Activated CD8-positive, alpha-beta T cell treated with anti-CD3 and anti-CD28 coated beads, Interleukin-2, amount 10 ng/mL, durations not matched to agents 7 days and 5 days (primary cell): ENCODE results near the gene ANKRD17. TPM values are rescaled to one million over a fixed set of nuclear protein-coding genes. Genes with fewer than 3 reads are reported as not detected.
A peak's percentile ranks its signal among the peaks of the same experiment; 100 is the strongest.

Source experiments
- ATAC-seq: fragments of 150-1000 bp; cut with Tn5 transposase; one replicate; pipeline ENCODE4 v1.10.0; 2021; ENCODE audit warnings: moderate library complexity
- CTCF ChIA-PET: fragments of 350-600 bp; sonication (Branson Sonifier 250); formaldehyde crosslinking; loops from one replicate; lab custom pipeline; 2021; ENCODE audit warnings: antibody characterized with exemption; lab: Charles Lee
- POLR2A ChIA-PET: fragments of 350-600 bp; sonication (Branson Sonifier 250); formaldehyde crosslinking; loops from one replicate; lab custom pipeline; 2021; ENCODE audit warnings: antibody characterized with exemption; lab: Charles Lee
- DNase-seq: peaks from one replicate; pipeline ENCODE4 v3.0.0-alpha.2; 2020
- H3K27ac Mint-ChIP-seq: one replicate; pipeline ENCODE4 v1.8.0; 2021; ENCODE audit warnings: mild to moderate bottlenecking, mixed read lengths
- H3K27me3 Mint-ChIP-seq: one replicate; pipeline ENCODE4 v1.8.0; 2021; ENCODE audit warnings: low read depth, mixed read lengths
- H3K36me3 Mint-ChIP-seq: one replicate; pipeline ENCODE4 v1.8.0; 2021; ENCODE audit warnings: low read depth, mixed read lengths
- H3K4me1 Mint-ChIP-seq: one replicate; pipeline ENCODE4 v1.8.0; 2021; ENCODE audit warnings: low read depth, mixed read lengths
- H3K4me3 Mint-ChIP-seq: one replicate; pipeline ENCODE4 v1.8.0; 2021; ENCODE audit warnings: mild to moderate bottlenecking, mixed read lengths
- H3K9me3 Mint-ChIP-seq: one replicate; pipeline ENCODE4 v1.8.0; 2022; ENCODE audit warnings: mixed read lengths; ENCODE audit not compliant: insufficient read depth
- total RNA-seq, 2 experiments: library from RNA; stranded (reverse); gene quantifications; one replicate each; pipeline ENCODE4 v1.2.3, GENCODE V29; 2021

The ANKRD17 gene
- total RNA-seq, 2 experiments from 2014 or later: 45.8 to 46.6 TPM

DNA sequence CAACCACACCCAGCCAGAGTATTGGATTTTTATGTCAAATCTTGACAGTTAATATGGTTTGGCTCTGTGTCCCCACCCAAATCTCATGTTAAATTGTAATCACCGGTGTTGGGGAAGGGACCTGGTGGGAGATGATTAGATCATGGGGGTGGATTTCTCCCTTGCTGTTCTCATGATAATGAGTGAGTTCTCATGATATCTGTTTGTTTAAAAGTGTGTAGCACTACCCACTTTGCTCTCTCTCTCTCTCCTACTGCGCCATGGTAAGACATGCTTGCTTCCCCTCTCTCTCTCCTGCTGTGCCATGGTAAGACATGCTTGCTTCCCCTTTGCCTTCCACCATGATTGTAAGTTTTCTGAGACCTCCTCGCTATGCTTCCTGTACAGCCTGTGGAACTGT lies 102.2 kb downstream of the ANKRD17 start:
- Mint-ChIP-seq H3K36me3 (peaks cover 40% of the 10 kb centered on the region), H3K4me1 (no peaks in the 10 kb centered on the region), H3K9me3 (no peaks in the 10 kb centered on the region), H3K27ac (no peak overlapping the region), H3K27me3 (no peaks in the 10 kb centered on the region), H3K4me3 (no peak overlapping the region)
- no peak for ATAC-seq
- ChIA-PET CTCF (no interaction called here), POLR2A (no interaction called here)
- no peak for DNase-seq

DNA sequence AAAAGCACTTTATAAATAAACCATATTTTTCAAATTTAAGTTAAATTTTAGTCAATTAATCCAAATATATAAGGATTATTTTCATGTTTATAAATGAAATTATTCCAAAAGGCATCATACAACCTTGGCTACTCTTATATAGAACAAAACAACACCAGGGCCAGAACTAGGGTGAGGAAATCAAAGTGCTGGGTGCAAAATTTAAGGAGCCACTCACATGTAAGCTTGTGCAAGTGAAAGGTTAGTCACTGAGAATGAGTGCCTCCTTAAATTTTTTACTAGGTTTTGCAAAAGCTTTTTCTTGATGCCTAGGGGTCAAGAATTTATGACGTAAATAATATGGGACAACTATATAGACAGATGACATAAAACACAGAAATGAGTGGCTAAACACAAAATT lies 105.7 kb downstream of the ANKRD17 start:
- ATAC-seq (no peak), DNase-seq (no peak)
- Mint-ChIP-seq H3K4me1 (no peaks in the 10 kb centered on the region), H3K27me3 (no peaks in the 10 kb centered on the region), H3K4me3 (no peak overlapping the region), H3K36me3 (peaks cover 37% of the 10 kb centered on the region), H3K9me3 (no peaks in the 10 kb centered on the region), H3K27ac (no peak overlapping the region)
- ChIA-PET POLR2A (no interaction called here), CTCF (no interaction called here)

DNA sequence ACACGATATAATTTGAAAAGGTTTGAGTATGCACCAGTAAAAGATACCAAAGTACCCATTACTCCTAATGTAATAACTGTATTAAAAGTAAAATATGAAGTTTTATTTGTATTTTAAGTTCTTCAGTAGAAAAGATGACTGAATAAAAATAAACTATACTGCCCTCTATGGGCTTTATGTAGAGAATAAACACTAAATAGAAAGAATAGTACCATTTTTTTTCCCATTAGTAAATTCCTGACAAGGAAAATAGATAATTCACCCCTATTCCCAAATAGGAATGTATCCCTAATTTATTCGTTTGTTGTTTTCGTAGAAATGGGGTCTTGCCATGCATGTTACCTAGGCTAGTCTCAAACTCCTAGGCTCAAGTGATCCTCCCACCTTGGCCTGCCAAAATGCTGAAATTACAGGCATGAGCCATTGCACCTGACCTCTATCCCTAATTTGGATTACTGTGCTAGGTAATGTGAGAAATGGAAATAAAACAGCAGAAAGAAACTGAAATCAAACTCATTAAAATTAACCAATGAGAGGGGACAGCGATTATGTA lies 115.5 kb downstream of the ANKRD17 start:
- ATAC-seq (no peak), DNase-seq (no peak)
- Mint-ChIP-seq H3K36me3 (peaks cover 51% of the 10 kb centered on the region), H3K4me3 (no peak overlapping the region), H3K9me3 (no peaks in the 10 kb centered on the region), H3K27me3 (no peaks in the 10 kb centered on the region), H3K4me1 (no peaks in the 10 kb centered on the region), H3K27ac (no peak overlapping the region)
- POLR2A ChIA-PET: interaction anchor here (1.1 kb wide), 1 partner anchor 19 kb away, joined by 3 read pairs; no protein-coding TSS in a partner anchor
- CTCF ChIA-PET: interaction anchor here (1.0 kb wide), 1 partner anchor 115 kb away, joined by 3 read pairs; no protein-coding TSS in a partner anchor

DNA sequence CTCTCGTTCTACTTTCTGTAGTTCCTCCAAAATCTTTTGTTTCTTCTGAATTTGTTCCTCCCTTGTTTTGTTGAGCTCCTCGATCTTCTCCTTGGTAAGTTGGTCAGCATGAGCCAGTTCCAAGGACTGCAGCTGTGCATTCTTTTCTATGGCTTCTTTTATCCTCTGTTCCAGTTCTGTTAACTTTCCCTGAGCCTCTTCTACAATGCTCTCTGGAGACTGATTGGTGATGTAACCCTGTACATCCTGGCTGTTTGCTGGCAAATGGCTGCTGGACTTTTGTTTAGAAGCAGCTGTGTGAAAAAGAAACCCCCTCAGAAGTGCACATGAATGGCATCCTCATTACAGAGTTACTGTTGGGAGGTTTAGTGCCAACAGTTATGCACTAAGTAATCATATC lies 118.6 kb downstream of the ANKRD17 start:
- Mint-ChIP-seq H3K4me3 (no peak overlapping the region), H3K4me1 (peaks cover 5% of the 10 kb centered on the region), H3K27me3 (no peaks in the 10 kb centered on the region), H3K36me3 (peaks cover 48% of the 10 kb centered on the region), H3K27ac (no peak overlapping the region), H3K9me3 (no peaks in the 10 kb centered on the region)
- ATAC-seq: no peak
- CTCF ChIA-PET: interaction anchor here (0.6 to 2.5 kb wide), 2 partner anchors 107 to 118 kb away, joined by 3 to 8 read pairs; partner anchors contain the start of gene ANKRD17
- no peak for DNase-seq
- POLR2A ChIA-PET: interaction anchor here (1.1 kb wide), 1 partner anchor 117 kb away, joined by 3 read pairs; no protein-coding TSS in a partner anchor

DNA sequence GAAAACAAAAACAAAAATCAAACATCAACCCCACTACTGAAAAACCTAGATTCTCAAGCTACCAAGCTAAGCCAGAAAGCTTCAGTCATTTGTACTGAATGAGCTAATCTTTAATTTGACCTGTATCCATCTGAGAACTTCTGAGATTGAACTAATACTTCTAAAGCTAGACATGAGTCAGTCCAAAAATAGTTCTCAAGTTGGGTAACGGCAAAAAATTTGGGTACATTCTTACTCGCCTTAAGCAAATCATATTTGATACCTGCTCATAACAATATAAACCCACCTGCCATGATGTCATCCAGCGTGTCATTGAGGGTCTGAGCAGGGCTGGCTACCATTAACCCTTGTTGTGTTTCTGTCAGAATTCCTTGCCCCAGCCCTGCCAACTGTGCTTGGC lies 119.4 kb downstream of the ANKRD17 start:
- Mint-ChIP-seq H3K27me3 (no peaks in the 10 kb centered on the region), H3K9me3 (no peaks in the 10 kb centered on the region), H3K36me3 (peaks cover 47% of the 10 kb centered on the region), H3K27ac (no peak overlapping the region), H3K4me1 (peaks cover 5% of the 10 kb centered on the region), H3K4me3 (no peak overlapping the region)
- ATAC-seq: no peak
- no peak for DNase-seq
- ChIA-PET CTCF (interaction anchor here (1.0 to 2.5 kb wide), 3 partner anchors 11 to 118 kb away, joined by 3 to 8 read pairs (median 3); partner anchors contain the start of gene ANKRD17), POLR2A (no interaction called here)

DNA sequence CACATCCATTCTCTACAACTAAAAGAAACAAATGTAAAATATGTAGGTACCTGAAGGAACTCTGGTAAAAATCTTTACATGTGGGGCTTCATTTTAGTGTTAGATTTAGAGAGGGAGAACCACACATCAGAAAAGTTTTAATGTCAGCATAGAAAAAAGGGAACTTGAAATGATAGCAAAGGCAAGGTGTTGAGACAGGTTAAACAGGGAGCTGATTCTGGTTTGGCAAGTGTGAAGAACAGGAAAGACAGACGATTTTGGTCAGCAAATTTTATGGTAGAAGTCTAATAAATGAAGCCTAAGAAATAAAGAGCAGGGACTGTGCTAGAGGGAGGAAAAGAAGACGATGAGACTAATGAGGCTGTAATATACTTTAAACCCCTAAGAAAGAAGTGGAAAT lies 121.5 kb downstream of the ANKRD17 start:
- Mint-ChIP-seq H3K4me3 (no peak overlapping the region), H3K36me3 (peaks cover 42% of the 10 kb centered on the region), H3K27me3 (no peaks in the 10 kb centered on the region), H3K9me3 (no peaks in the 10 kb centered on the region), H3K4me1 (peaks cover 5% of the 10 kb centered on the region), H3K27ac (no peak overlapping the region)
- ChIA-PET POLR2A (no interaction called here), CTCF (interaction anchor here (0.6 kb wide), 1 partner anchor 76 kb away, joined by 3 read pairs; no protein-coding TSS in a partner anchor)
- no peak for DNase-seq
- no peak for ATAC-seq

DNA sequence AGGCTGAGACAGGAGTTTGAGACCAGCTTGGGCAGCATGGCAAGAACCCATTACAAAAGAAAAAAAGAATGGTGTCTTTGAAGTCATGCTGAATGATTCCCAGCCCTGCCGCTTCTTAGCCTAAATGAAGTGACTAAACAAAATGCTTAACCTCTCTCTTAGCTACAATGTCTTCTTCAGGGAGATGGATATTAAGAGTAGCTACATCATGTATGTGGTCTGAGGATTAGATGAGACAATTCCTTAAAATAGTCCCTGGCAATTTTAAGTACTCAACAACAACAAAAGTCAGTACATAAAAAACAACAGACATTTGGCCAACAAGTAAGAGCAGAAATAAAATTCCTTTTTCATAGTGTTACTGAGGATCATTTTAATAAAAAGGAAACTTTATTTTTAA lies 124.8 kb downstream of the ANKRD17 start:
- peaks cover 29% of the 10 kb centered on the region for H3K36me3 Mint-ChIP-seq
- DNase-seq: no peak
- H3K27ac Mint-ChIP-seq: no peak overlapping the region
- CTCF ChIA-PET: interaction anchor here (2.4 kb wide), 1 partner anchor 124 kb away, joined by 6 read pairs; no protein-coding TSS in a partner anchor
- no peak for ATAC-seq
- no peaks in the 10 kb centered on the region for H3K9me3 Mint-ChIP-seq
- no peaks in the 10 kb centered on the region for H3K27me3 Mint-ChIP-seq
- POLR2A ChIA-PET: no interaction called here
- H3K4me1 Mint-ChIP-seq: peaks cover 5% of the 10 kb centered on the region
- no peak overlapping the region for H3K4me3 Mint-ChIP-seq

DNA sequence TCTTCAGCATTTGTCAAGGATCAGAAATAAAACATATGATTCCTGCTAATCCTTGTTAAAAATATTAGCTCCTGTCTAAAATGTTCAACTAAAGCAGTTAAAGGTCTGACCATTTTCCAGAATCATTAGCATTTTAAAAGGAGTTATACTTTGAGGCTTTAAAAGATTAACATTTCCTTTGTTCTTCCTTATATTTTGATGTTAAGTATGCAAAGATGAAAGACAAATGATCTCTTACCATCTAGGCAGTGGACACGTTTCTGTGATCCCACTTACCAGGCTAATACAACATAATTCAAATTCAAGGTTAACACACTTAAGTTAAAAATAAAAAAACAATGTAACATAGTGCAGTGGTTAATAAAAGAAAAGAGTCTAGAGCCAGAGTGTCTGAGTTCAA lies 127.3 kb downstream of the ANKRD17 start:
- ChIA-PET POLR2A (no interaction called here), CTCF (interaction anchor here (1.1 kb wide), 1 partner anchor 126 kb away, joined by 4 read pairs; no protein-coding TSS in a partner anchor)
- H3K27me3 Mint-ChIP-seq: no peaks in the 10 kb centered on the region
- no peaks in the 10 kb centered on the region for H3K9me3 Mint-ChIP-seq
- H3K4me1 Mint-ChIP-seq: no peaks in the 10 kb centered on the region
- H3K4me3 Mint-ChIP-seq: no peak overlapping the region
- ATAC-seq: no peak
- no peak overlapping the region for H3K27ac Mint-ChIP-seq
- peaks cover 24% of the 10 kb centered on the region for H3K36me3 Mint-ChIP-seq
- no peak for DNase-seq

DNA sequence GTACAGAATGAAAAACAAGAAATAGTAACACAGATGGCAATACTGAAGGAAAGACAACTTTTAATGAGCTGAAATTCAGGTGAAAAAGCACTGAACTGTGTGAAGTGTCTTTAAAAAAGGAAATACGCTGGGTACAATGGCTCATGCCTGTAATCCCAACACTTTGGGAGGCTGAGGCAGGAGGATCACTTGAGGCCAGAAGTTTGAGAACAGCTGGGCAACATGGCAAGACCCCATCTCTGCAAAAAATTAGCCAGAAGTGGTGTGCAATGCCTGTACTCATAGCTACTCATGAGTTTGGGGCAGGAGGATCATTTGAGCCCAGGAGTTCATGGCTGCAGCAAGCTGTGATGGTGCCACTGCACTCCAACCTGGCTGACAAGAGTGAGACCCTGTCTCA lies 129.3 kb downstream of the ANKRD17 start:
- H3K4me1 Mint-ChIP-seq: no peaks in the 10 kb centered on the region
- ChIA-PET POLR2A (no interaction called here), CTCF (interaction anchor here (1.2 to 3.0 kb wide), 2 partner anchors 17 to 129 kb away, joined by 3 to 30 read pairs; partner anchors contain the start of gene ANKRD17)
- DNase-seq (no peak), ATAC-seq (no peak)
- peaks cover 30% of the 10 kb centered on the region for H3K36me3 Mint-ChIP-seq
- H3K27ac Mint-ChIP-seq: no peak overlapping the region
- H3K27me3 Mint-ChIP-seq: no peaks in the 10 kb centered on the region
- H3K9me3 Mint-ChIP-seq: no peaks in the 10 kb centered on the region
- no peak overlapping the region for H3K4me3 Mint-ChIP-seq

DNA sequence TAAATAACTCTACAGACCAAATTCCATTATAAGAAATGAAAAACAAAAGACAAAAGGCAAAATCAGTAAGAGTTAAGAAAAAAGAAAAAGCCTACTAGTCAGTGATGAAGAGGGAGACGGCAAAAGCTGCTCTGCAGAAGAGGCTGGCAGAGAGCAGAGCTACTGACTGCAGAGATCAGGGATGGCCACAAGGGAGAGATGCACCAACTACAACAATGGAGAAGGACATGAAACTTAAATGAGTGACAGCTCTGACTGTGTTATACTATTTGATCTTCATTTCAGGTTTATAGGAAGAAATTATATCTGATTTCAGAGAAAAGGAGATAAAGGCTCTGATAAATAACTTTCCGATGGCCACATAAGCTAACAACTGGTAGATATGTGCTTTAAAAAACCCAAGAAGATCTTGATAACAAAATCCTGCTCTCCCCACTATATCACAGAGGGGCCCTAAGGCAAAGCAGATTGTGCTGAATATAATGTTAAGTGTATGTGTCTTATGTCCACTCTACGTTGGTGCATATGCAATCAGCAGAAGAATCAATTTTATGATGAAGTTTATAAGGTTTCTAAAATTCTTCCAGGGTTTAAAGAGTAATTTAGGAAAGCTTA lies 130.7 kb downstream of the ANKRD17 start:
- no peak overlapping the region for H3K4me3 Mint-ChIP-seq
- CTCF ChIA-PET: interaction anchor here (0.6 to 3.0 kb wide), 6 partner anchors 11 to 971 kb away, joined by 3 to 30 read pairs (median 3); partner anchors contain the start of genes ANKRD17 and CXCL2
- H3K36me3 Mint-ChIP-seq: peaks cover 28% of the 10 kb centered on the region
- POLR2A ChIA-PET: no interaction called here
- no peaks in the 10 kb centered on the region for H3K4me1 Mint-ChIP-seq
- H3K27ac Mint-ChIP-seq: no peak overlapping the region
- H3K9me3 Mint-ChIP-seq: no peaks in the 10 kb centered on the region
- no peak for DNase-seq
- ATAC-seq: peak; percentile 81
- no peaks in the 10 kb centered on the region for H3K27me3 Mint-ChIP-seq

DNA sequence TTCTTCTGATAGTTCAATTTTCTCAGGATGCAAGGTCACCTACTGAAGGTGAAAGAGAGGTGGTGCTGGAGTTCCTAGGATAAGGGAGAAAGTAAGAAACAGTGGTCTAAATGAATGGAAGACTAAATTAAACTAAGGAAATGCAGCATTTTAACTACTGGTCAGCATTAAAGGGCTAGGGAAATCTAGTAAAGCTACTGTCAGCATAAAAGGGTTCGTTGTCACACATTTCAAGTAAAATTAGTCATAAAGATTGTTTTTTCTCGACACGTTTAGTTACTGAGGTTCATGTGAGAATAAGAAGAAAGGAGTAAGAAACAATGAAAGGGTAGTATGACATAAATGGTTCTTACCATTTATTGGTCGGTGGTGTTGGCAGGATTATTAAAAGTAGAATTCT lies 149.1 kb downstream of the ANKRD17 start:
- Mint-ChIP-seq H3K4me1 (no peaks in the 10 kb centered on the region), H3K36me3 (peaks cover 13% of the 10 kb centered on the region), H3K27ac (no peak overlapping the region), H3K4me3 (no peak overlapping the region), H3K27me3 (no peaks in the 10 kb centered on the region), H3K9me3 (no peaks in the 10 kb centered on the region)
- DNase-seq: no peak
- ATAC-seq: no peak
- CTCF ChIA-PET: no interaction called here
- POLR2A ChIA-PET: no interaction called here

DNA sequence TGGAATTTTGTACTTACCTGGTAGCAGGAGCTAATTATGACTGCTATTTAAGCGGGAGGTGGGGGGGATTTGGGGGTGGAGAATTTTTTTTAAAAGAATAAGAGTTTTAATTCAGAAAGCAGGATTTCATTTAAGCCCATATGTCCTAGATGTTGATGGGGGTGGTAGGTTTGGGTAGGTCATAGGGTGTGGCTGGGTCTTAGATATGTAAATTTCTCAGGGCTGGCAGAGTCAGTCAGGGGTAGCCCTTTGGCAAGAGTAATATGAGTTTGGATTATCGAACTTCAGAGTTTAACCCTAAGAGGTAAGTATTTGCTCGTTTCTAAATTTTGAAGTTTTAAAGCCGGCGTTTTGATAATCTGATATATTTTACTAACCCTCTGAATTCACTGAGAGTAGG lies 153.9 kb downstream of the ANKRD17 start:
- DNase-seq: no peak
- ChIA-PET POLR2A (interaction anchor here (1.3 kb wide), 1 partner anchor 15 kb away, joined by 3 read pairs; no protein-coding TSS in a partner anchor), CTCF (interaction anchor here (0.9 to 2.4 kb wide), 3 partner anchors 13 to 153 kb away, joined by 4 to 9 read pairs (median 4); no protein-coding TSS in a partner anchor)
- Mint-ChIP-seq H3K4me1 (peaks cover 3% of the 10 kb centered on the region), H3K36me3 (peaks cover 21% of the 10 kb centered on the region), H3K27me3 (no peaks in the 10 kb centered on the region), H3K4me3 (no peak overlapping the region), H3K9me3 (no peaks in the 10 kb centered on the region), H3K27ac (no peak overlapping the region)
- no peak for ATAC-seq
